CD4-positive, alpha-beta memory T cell (primary cell): ENCODE measurements around the gene HAUS8. TPM values are rescaled to one million over a fixed set of nuclear protein-coding genes. Genes with fewer than 3 reads are reported as not detected.

Source experiments
- CTCF ChIA-PET: fragments of 350-600 bp; sonication (Branson Sonifier 250); formaldehyde crosslinking; loops from one replicate; lab custom pipeline; 2021; ENCODE audit warnings: inconsistent platforms; ENCODE audit not compliant: partially characterized antibody; lab: Charles Lee
- POLR2A ChIA-PET: fragments of 350-600 bp; sonication (Branson Sonifier 250); formaldehyde crosslinking; loops from one replicate; lab custom pipeline; 2021; ENCODE audit not compliant: partially characterized antibody; lab: Charles Lee
- DNase-seq, 5 donors: peaks; one replicate each; pipeline versions ENCODE4 v3.0.0 to v3.0.0-alpha.2; 2020 to 2022; ENCODE audit warnings: mixed read lengths in 1 of 5
- H3K27ac ChIP-seq: one replicate; pipeline ENCODE4 v1.7.0; 2013; ENCODE audit warnings: low read depth, low read length
- H3K27me3 ChIP-seq: 2 replicates; pipeline ENCODE4 v1.7.0; 2013; ENCODE audit warnings: mild to moderate bottlenecking, low read length, moderate library complexity; ENCODE audit not compliant: insufficient read depth
- H3K36me3 ChIP-seq: 2 replicates; pipeline ENCODE4 v1.7.0; 2013; ENCODE audit warnings: mild to moderate bottlenecking, low read length, moderate library complexity; ENCODE audit not compliant: insufficient read depth
- H3K4me1 ChIP-seq: 2 replicates; pipeline ENCODE4 v1.7.0; 2013; ENCODE audit warnings: mild to moderate bottlenecking, low read length, moderate library complexity; ENCODE audit not compliant: insufficient read depth
- H3K4me3 ChIP-seq, 2 donors: one replicate each; pipeline ENCODE4 v1.7.0; 2013; ENCODE audit warnings: low read length in 2 of 2, mild to moderate bottlenecking in 1 of 2
- H3K9me3 ChIP-seq, 2 donors: one replicate each; pipeline ENCODE4 v1.7.0; 2013; ENCODE audit warnings: low read length in 2 of 2, control low read depth in 1 of 2; ENCODE audit not compliant: control insufficient read depth in 1 of 2
- H3K27ac Mint-ChIP-seq, 7 donors: one replicate each; pipeline ENCODE4 v1.8.0; 2020 to 2021; ENCODE audit warnings: mixed read lengths in 7 of 7, mild to moderate bottlenecking in 6 of 7, inconsistent platforms in 3 of 7, moderate library complexity in 3 of 7
- H3K27me3 Mint-ChIP-seq, 2 donors: one replicate each; pipeline ENCODE4 v1.8.0; 2020 to 2021; ENCODE audit warnings: mixed read lengths in 2 of 2
- H3K36me3 Mint-ChIP-seq, 2 donors: one replicate each; pipeline ENCODE4 v1.8.0; 2020 to 2021; ENCODE audit warnings: mixed read lengths in 2 of 2, inconsistent platforms in 1 of 2, mild to moderate bottlenecking in 1 of 2
- H3K4me1 Mint-ChIP-seq, 4 donors: one replicate each; pipeline ENCODE4 v1.8.0; 2020 to 2021; ENCODE audit warnings: mixed read lengths in 4 of 4, mild to moderate bottlenecking in 1 of 4
- H3K4me3 Mint-ChIP-seq, 8 donors: one replicate each; pipeline ENCODE4 v1.8.0; 2020 to 2021; ENCODE audit warnings: mixed read lengths in 8 of 8, mild to moderate bottlenecking in 7 of 8, moderate library complexity in 6 of 8, inconsistent platforms in 3 of 8
- H3K9me3 Mint-ChIP-seq, 8 donors: one replicate each; pipeline ENCODE4 v1.8.0; 2020 to 2021; ENCODE audit warnings: mixed read lengths in 8 of 8, mild to moderate bottlenecking in 5 of 8, inconsistent platforms in 3 of 8, moderate library complexity in 1 of 8
- intact Hi-C: fragments of 100-400 bp; cut with micrococcal nuclease; formaldehyde crosslinking; loops from one replicate; pipeline ENCODE4 v1.15.1; 2023
- polyA plus RNA-seq, 2 donors: library from polyadenylated mRNA; unstranded; fragments of 300-500 nt; fragmentation: Illumina TruSeq; gene quantifications; one replicate each; pipeline ENCODE4 v1.2.3, GENCODE V29; 2021
- total RNA-seq, 2 experiments: library from RNA; stranded (reverse); gene quantifications; one replicate each; pipeline ENCODE4 v1.2.3, GENCODE V29; 2021

Gene HAUS8
- total and polyA plus RNA-seq, 4 experiments from 2014 or later: 5.7 to 20.9 (median 15.6) TPM

GRCh38 chr19:17055636-17056035 lies 19.6 kb downstream of the HAUS8 start:
- Histone ChIP-seq H3K27ac (no peak overlapping the region), H3K27me3 (no peaks in the 10 kb centered on the region), H3K4me1 (no peaks in the 10 kb centered on the region), H3K4me3 (no peak overlapping the region), H3K9me3 (no peaks in the 10 kb centered on the region), H3K36me3 (peaks cover 51% of the 10 kb centered on the region)
- no peak overlapping the region for H3K27ac Mint-ChIP-seq
- ChIA-PET POLR2A (no interaction called here), CTCF (interaction anchor here (1.0 kb wide), 1 partner anchor 283 kb away, joined by 5 read pairs; no protein-coding TSS in a partner anchor)
- no peak overlapping the region for H3K4me3 Mint-ChIP-seq
- intact Hi-C loops: no loop called here
- peaks cover 57 to 69% of the 10 kb centered on the region in 2 donors for H3K36me3 Mint-ChIP-seq
- no peaks in the 10 kb centered on the region for H3K4me1 Mint-ChIP-seq
- no peaks in the 10 kb centered on the region for H3K9me3 Mint-ChIP-seq
- H3K27me3 Mint-ChIP-seq: no peaks in the 10 kb centered on the region
- DNase-seq: no peak

DNA sequence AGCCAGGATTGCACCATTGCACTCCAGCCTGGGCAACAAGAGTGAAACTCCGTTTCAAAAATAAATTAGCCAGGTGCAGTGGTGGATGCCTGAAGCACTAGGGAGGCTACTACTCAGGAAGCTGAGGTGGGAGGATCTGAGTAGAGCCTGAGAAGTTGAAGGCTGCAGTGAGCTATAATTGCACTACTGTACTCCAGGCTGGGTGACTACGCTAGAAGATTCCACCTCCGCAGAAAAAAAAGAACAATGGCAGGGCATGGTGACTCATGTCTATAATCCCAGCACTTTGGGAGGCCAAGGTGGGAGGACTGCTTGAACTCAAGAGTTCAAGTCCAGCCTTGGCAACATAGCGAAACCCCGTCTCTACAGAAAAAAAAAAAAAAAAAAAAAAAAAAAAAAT lies 20.5 kb downstream of the HAUS8 start:
- Mint-ChIP-seq H3K9me3 (no peaks in the 10 kb centered on the region), H3K36me3 (peaks cover 56 to 71% of the 10 kb centered on the region in 2 donors), H3K27ac (no peak overlapping the region), H3K4me1 (no peaks in the 10 kb centered on the region), H3K27me3 (no peaks in the 10 kb centered on the region), H3K4me3 (no peak overlapping the region)
- H3K4me3 ChIP-seq: no peak overlapping the region
- no peaks in the 10 kb centered on the region for H3K4me1 ChIP-seq
- ChIA-PET CTCF (interaction anchor here (1.3 kb wide), 1 partner anchor 283 kb away, joined by 3 read pairs; no protein-coding TSS in a partner anchor), POLR2A (no interaction called here)
- H3K27ac ChIP-seq: no peak overlapping the region
- H3K9me3 ChIP-seq: no peaks in the 10 kb centered on the region
- DNase-seq: no peak
- H3K27me3 ChIP-seq: no peaks in the 10 kb centered on the region
- peaks cover 56% of the 10 kb centered on the region for H3K36me3 ChIP-seq
- intact Hi-C loops: no loop called here

DNA sequence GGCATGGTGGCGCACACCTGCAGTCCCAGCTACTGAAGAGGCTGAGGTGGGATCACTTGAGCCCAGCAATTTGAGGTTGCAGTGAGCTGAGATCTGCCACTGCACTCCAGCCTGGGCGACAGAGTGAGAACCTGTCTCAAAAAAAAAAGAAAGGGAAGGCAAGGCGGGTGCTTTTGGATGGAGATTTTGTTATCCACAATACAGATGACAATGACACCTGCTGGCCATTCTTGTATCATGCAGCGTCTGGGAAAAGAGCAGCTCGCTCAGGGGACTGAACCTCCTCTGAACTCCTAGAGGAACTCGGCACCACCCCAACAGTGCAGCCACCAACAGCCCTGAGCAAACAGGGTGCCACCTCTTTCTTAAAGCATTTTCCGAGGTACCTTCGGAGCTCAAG lies 22.8 kb downstream of the HAUS8 start:
- peaks cover 45 to 62% of the 10 kb centered on the region in 2 donors for H3K36me3 Mint-ChIP-seq
- intact Hi-C loops: loop anchor here (2.0 kb wide), 1 partner anchor 274 kb away; no protein-coding TSS in a partner anchor
- peak overlapping the region in 2 of 7 donors; percentile 29 to 46 for H3K27ac Mint-ChIP-seq

DNA sequence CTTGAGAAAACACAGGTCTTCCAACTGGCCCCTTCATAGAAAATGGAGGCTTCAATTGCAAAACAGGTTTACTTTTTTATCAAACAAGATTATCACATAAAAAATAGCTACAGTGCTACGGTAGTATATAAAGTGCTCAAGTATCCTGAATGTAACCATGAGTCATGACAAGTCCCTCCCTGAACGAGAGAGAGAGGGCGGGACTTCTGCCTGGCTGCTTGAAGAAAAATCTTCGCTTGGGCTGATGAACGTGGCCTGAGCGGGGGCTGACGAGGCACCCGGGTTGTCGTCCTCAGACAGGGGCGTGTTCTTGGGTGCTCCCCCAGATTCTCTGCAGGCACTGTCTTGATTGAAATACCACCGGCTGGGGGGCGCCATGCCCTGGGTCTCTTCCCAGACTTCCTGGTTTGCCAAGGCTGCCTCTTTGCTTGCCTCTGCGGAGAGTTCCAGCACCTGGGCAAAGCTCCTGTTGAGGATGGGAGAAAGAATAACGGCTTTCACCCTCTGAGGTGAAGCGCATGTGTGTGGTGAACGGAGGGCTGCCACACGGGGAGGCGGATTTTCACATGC lies 25.5 kb downstream of the HAUS8 start:
- ChIA-PET POLR2A (interaction anchor here (0.7 kb wide), 1 partner anchor 422 kb away, joined by 3 read pairs; the partner anchor contains the start of gene MED26), CTCF (no interaction called here)
- Histone ChIP-seq H3K27ac (no peak overlapping the region), H3K4me1 (no peaks in the 10 kb centered on the region), H3K36me3 (peaks cover 37% of the 10 kb centered on the region), H3K9me3 (no peaks in the 10 kb centered on the region), H3K27me3 (no peaks in the 10 kb centered on the region), H3K4me3 (no peak overlapping the region)
- Mint-ChIP-seq H3K4me3 (no peak overlapping the region), H3K36me3 (peaks cover 33 to 46% of the 10 kb centered on the region in 2 donors), H3K27me3 (no peaks in the 10 kb centered on the region), H3K4me1 (no peaks in the 10 kb centered on the region), H3K9me3 (no peaks in the 10 kb centered on the region), H3K27ac (no peak overlapping the region)
- intact Hi-C loops: no loop called here
- no peak for DNase-seq

More for the DNA sequence above, 22.8 kb downstream of the HAUS8 start:
- Histone ChIP-seq H3K27ac (no peak overlapping the region), H3K27me3 (no peaks in the 10 kb centered on the region), H3K4me3 (no peak overlapping the region), H3K36me3 (peaks cover 44% of the 10 kb centered on the region), H3K4me1 (no peaks in the 10 kb centered on the region), H3K9me3 (no peaks in the 10 kb centered on the region)
- H3K4me3 Mint-ChIP-seq: no peak overlapping the region
- H3K9me3 Mint-ChIP-seq: no peaks in the 10 kb centered on the region
- CTCF ChIA-PET: interaction anchor here (0.6 to 2.2 kb wide), 9 partner anchors 11 to 535 kb away, joined by 3 to 45 read pairs (median 3); no protein-coding TSS in a partner anchor
- no peaks in the 10 kb centered on the region for H3K4me1 Mint-ChIP-seq
- DNase-seq: peak in 4 of 5 donors; percentile 22 to 42 (median 35)
- H3K27me3 Mint-ChIP-seq: no peaks in the 10 kb centered on the region
- POLR2A ChIA-PET: interaction anchor here (0.7 kb wide), 1 partner anchor 273 kb away, joined by 3 read pairs; no protein-coding TSS in a partner anchor

GRCh38 chr19:17048885-17049453 lies 26.3 kb downstream of the HAUS8 start:
- Mint-ChIP-seq H3K27ac (no peak overlapping the region), H3K9me3 (no peaks in the 10 kb centered on the region), H3K27me3 (no peaks in the 10 kb centered on the region), H3K4me1 (no peaks in the 10 kb centered on the region), H3K36me3 (peaks cover 31 to 42% of the 10 kb centered on the region in 2 donors), H3K4me3 (no peak overlapping the region)
- intact Hi-C loops: no loop called here
- Histone ChIP-seq H3K4me1 (no peaks in the 10 kb centered on the region), H3K27ac (no peak overlapping the region), H3K9me3 (no peaks in the 10 kb centered on the region), H3K4me3 (no peak overlapping the region), H3K27me3 (no peaks in the 10 kb centered on the region), H3K36me3 (peaks cover 34% of the 10 kb centered on the region)
- CTCF ChIA-PET: no interaction called here
- DNase-seq: no peak
- POLR2A ChIA-PET: interaction anchor here (0.7 kb wide), 1 partner anchor 421 kb away, joined by 3 read pairs; the partner anchor contains the start of gene MED26

- intact Hi-C loops: no loop called here
- H3K27ac Mint-ChIP-seq: peak overlapping the region in 1 of 7 donors; percentile 83
- CTCF ChIA-PET: no interaction called here
Observed at GRCh38 chr19:17045907-17046502, 29.2 kb downstream of the HAUS8 start.

DNA sequence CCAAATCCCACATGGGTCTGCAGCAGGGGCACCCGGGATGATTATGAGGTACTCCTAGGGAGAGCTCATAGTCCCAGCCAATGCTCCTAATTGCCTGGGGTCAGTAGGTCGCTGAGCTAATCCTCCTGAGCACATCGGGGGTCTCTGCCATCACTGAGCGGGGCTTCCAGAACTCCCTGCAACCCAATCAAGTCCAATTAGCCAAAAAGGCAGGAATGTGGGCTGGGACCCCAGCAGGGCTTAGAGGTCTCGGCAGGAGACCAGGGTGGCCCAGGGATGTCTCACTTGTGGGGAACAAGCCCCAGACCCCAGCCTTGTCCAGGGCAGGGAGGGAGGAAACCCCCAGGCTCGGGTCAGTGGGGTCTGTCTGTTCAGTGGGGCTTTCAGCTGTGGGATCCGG lies 31.5 kb downstream of the HAUS8 start:
- DNase-seq: no peak
- peaks cover 1 to 5% of the 10 kb centered on the region in 2 donors for H3K27me3 Mint-ChIP-seq
- no peaks in the 10 kb centered on the region for H3K9me3 ChIP-seq
- H3K27ac Mint-ChIP-seq: peak overlapping the region in 2 of 7 donors; percentile 48 to 51
- CTCF ChIA-PET: no interaction called here
- POLR2A ChIA-PET: no interaction called here
- no peaks in the 10 kb centered on the region for H3K9me3 Mint-ChIP-seq
- no peaks in the 10 kb centered on the region for H3K4me1 Mint-ChIP-seq
- H3K4me1 ChIP-seq: no peaks in the 10 kb centered on the region
- H3K36me3 ChIP-seq: peaks cover 2% of the 10 kb centered on the region
- no peaks in the 10 kb centered on the region for H3K27me3 ChIP-seq
- peaks cover 5 to 6% of the 10 kb centered on the region in 2 donors for H3K36me3 Mint-ChIP-seq
- intact Hi-C loops: no loop called here
- H3K27ac ChIP-seq: no peak overlapping the region
- no peak overlapping the region for H3K4me3 Mint-ChIP-seq
- H3K4me3 ChIP-seq: no peak overlapping the region

More at GRCh38 chr19:17045907-17046502, 29.2 kb downstream of the HAUS8 start:
- Mint-ChIP-seq H3K4me1 (no peaks in the 10 kb centered on the region), H3K36me3 (peaks cover 12 to 22% of the 10 kb centered on the region in 2 donors), H3K4me3 (no peak overlapping the region), H3K9me3 (no peaks in the 10 kb centered on the region), H3K27me3 (peaks cover under 1 to 1% of the 10 kb centered on the region in 2 donors)
- Histone ChIP-seq H3K27ac (no peak overlapping the region), H3K9me3 (no peaks in the 10 kb centered on the region), H3K4me1 (no peaks in the 10 kb centered on the region), H3K36me3 (peaks cover 17% of the 10 kb centered on the region), H3K4me3 (no peak overlapping the region), H3K27me3 (no peaks in the 10 kb centered on the region)
- POLR2A ChIA-PET: no interaction called here
- no peak for DNase-seq
